ENCODE data around the gene ZNF780A. TPM values are rescaled to one million over a fixed set of nuclear protein-coding genes. Genes with fewer than 3 reads are reported as not detected.

Gene ZNF780A
- polyA plus RNA-seq, 1 donor from 2014 or later, result 7.4 TPM

GRCh38 chr19:40026597-40026970 lies 64.2 kb downstream of the ZNF780A start:
- H3K9ac ChIP-seq (ENCODE audit: low read length), result no peak overlapping the region
- no peaks in the 10 kb centered on the region for H3K9me2 ChIP-seq (ENCODE audit: insufficient read depth, low read length)
- peaks cover 38% of the 10 kb centered on the region for H3K9me3 ChIP-seq (ENCODE audit: low read length)
- H3K4me2 ChIP-seq (ENCODE audit: low read length), result no peak overlapping the region
- H3F3A ChIP-seq (ENCODE audit: insufficient read depth, low read length, poor library complexity, severe bottlenecking), result no peaks in the 10 kb centered on the region
- no peak overlapping the region for H2AFZ ChIP-seq (ENCODE audit: low read depth, low read length)
- no peaks in the 10 kb centered on the region for H3K79me2 ChIP-seq (replicated peaks; ENCODE audit: insufficient read depth, low read length)
- peaks cover 8% of the 10 kb centered on the region for H3K36me3 ChIP-seq (ENCODE audit: insufficient read depth, low read length)
- TF ChIP-seq POLR2AphosphoS5 (IDR thresholded peaks at IDR 0.05) (no peak), EP300 (conservative IDR thresholded peaks at IDR 0.05; ENCODE audit: poor library complexity, severe bottlenecking) (no peak), TAF1 (IDR thresholded peaks at IDR 0.05; ENCODE audit: low read depth) (no peak), EZH2 (IDR thresholded peaks at IDR 0.05; ENCODE audit: borderline replicate concordance, insufficient read depth, low read length, poor library complexity, severe bottlenecking) (no peak), RAD21 (conservative IDR thresholded peaks at IDR 0.05) (no peak), CTCF (IDR thresholded peaks at IDR 0.05; ENCODE audit: poor library complexity, severe bottlenecking) (no peak), REST (IDR thresholded peaks at IDR 0.05; ENCODE audit: borderline replicate concordance) (no peak), SMC3 (conservative IDR thresholded peaks at IDR 0.05; ENCODE audit: poor library complexity) (no peak), MXI1 (conservative IDR thresholded peaks at IDR 0.05; ENCODE audit: poor library complexity, severe bottlenecking) (no peak)
- no peak overlapping the region for H3K4me3 ChIP-seq (ENCODE audit: low read length)
- no peak overlapping the region for H3K27ac ChIP-seq (ENCODE audit: low read length)
- H3K27me3 ChIP-seq (ENCODE audit: insufficient read depth, low read depth, low read length), result no peaks in the 10 kb centered on the region
- no peaks in the 10 kb centered on the region for H4K20me1 ChIP-seq (ENCODE audit: insufficient read depth)

- no peak overlapping the region for H2AFZ ChIP-seq (ENCODE audit: low read depth, low read length)
- H4K20me1 ChIP-seq (ENCODE audit: insufficient read depth), result no peaks in the 10 kb centered on the region
- H3K9ac ChIP-seq (ENCODE audit: low read length), result no peak overlapping the region
- H3K27me3 ChIP-seq (ENCODE audit: insufficient read depth, low read depth, low read length), result no peaks in the 10 kb centered on the region
- no peaks in the 10 kb centered on the region for H3K79me2 ChIP-seq (replicated peaks; ENCODE audit: insufficient read depth, low read length)
- no peaks in the 10 kb centered on the region for H3K9me2 ChIP-seq (ENCODE audit: insufficient read depth, low read length)
- no peak overlapping the region for H3K27ac ChIP-seq (ENCODE audit: low read length)
- H3F3A ChIP-seq (ENCODE audit: insufficient read depth, low read length, poor library complexity, severe bottlenecking), result no peaks in the 10 kb centered on the region
- no peak overlapping the region for H3K4me3 ChIP-seq (ENCODE audit: low read length)
- peaks cover 4% of the 10 kb centered on the region for H3K36me3 ChIP-seq (ENCODE audit: insufficient read depth, low read length)
- no peak overlapping the region for H3K4me2 ChIP-seq (ENCODE audit: low read length)
- peaks cover 37% of the 10 kb centered on the region for H3K9me3 ChIP-seq (ENCODE audit: low read length)
- TF ChIP-seq MXI1 (conservative IDR thresholded peaks at IDR 0.05; ENCODE audit: poor library complexity, severe bottlenecking) (no peak), SMC3 (conservative IDR thresholded peaks at IDR 0.05; ENCODE audit: poor library complexity) (no peak), TAF1 (IDR thresholded peaks at IDR 0.05; ENCODE audit: low read depth) (no peak), EZH2 (IDR thresholded peaks at IDR 0.05; ENCODE audit: borderline replicate concordance, insufficient read depth, low read length, poor library complexity, severe bottlenecking) (no peak), RAD21 (conservative IDR thresholded peaks at IDR 0.05) (no peak)
These were observed 64.7 kb downstream of the ZNF780A start for GRCh38 chr19:40025938-40026596.

Data from neural cell (in vitro differentiated cells).